CD4-positive, alpha-beta T cell treated with Interleukin-6 for 4 hours (primary cell): Measurements from ENCODE around the gene LRRC73.
"Not testable (repeated sequence)": the region's sequence is repeated elsewhere in the genome, so short reads cannot be mapped to it uniquely, and the experiment has no call there.

ENCODE experiments used
- DNase-seq: peaks from one replicate; pipeline ENCODE4 v3.0.0-alpha.2; 2020; ENCODE audit warnings: mixed read lengths

LRRC73 gene

GRCh38 chr6:43491750-43492661 is 18.1 kb downstream of the LRRC73 start:
- DNase-seq: no peak

DNA sequence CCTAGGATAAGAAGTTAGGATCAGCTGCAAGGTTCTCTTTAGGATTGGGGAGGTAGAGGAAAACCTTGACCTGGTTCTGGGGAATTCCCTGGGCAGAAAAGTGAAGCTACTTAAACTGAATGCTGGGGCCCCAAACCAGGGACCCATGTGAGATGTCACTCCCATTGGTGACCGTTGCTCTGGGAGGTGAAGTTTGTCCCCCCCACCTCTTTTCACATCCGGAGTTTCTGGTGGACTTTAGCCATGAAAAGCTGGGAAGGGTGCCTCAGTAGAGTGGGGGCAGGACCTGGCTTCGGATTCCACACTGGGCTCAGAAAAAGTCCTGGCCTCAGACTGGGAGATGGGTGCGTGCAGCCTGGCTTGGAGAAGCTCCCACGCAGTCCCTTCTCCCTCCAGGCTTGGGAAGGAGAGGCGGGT is 19.6 kb downstream of the LRRC73 start:
- DNase-seq: no peak

- DNase-seq: no peak
These were observed 20.7 kb downstream of the LRRC73 start for GRCh38 chr6:43489277-43490072.

- no peak for DNase-seq
These were observed 21.4 kb downstream of the LRRC73 start for GRCh38 chr6:43488667-43489276.

- no peak for DNase-seq
These were observed 28.4 kb downstream of the LRRC73 start for GRCh38 chr6:43481591-43482236.

GRCh38 chr6:43481075-43481474 is 29.1 kb downstream of the LRRC73 start:
- DNase-seq: no peak

DNA sequence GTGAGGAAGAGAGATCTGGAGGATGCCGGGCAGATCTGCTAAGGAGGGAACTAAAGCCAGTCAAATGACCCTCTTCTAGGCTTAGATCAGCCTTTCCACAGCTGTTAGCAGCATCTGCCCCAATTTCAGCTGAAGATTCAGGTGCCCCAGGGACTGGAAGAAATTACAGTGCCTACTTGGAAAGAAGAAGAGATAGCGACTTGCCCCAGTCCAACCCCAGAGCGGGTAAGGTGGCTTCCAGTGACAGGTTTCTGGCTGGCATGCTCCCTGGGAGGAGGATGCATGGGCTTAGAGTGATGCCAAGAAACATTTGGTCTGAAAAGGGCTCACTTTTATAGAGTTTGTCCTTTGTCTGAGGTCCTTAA is 32.2 kb downstream of the LRRC73 start:
- DNase-seq: no peak

GRCh38 chr6:43477235-43478007 is 32.7 kb downstream of the LRRC73 start, which contains the start of gene TJAP1:
Gene TJAP1 (plus strand): TSS chr6:43477570. CDS start chr6:43499002, 21,432 bp downstream.
- peak; percentile 98 for DNase-seq

DNA sequence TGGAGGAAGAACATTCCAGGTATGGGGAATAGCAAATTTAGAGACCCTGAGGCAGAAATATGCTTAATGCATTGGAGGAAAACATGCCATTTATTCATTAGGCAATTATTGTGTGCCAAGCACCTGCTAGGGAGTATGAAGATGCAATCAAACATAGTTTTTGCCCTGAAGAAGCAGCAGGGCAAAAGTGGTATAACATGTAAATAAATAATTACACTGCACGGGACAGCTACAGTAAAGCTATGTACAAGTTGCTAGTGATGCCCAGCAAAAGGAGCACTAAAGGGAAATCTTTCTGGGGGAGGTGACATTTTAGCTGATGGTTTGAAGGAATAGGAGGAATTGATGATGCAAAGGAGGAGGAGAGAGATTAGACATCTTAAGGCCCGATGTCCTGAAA is 33.4 kb downstream of the LRRC73 start:
- DNase-seq: no peak

DNA sequence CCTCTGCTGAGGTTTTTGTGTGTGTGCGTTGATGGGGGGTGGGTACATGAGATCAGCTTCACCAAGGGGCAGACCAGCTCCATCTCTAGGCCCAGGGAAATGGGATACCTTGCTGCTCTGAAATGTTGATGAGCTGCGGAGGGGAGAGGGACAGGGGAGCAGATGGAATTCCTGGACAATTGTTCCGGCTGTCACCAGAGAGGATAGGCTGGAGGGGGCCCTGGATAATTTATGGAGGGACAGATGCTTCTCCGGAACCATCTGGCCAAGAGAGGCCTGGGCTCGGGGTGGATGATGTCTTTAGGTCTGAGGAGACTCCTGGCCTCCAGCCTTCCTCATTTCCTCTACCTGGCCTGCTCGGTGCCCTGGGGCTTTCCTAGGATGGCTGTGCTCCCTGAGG is 34.6 kb downstream of the LRRC73 start:
- no peak for DNase-seq

GRCh38 chr6:43472515-43472914 is 37.6 kb downstream of the LRRC73 start:
- DNase-seq: no peak

DNA sequence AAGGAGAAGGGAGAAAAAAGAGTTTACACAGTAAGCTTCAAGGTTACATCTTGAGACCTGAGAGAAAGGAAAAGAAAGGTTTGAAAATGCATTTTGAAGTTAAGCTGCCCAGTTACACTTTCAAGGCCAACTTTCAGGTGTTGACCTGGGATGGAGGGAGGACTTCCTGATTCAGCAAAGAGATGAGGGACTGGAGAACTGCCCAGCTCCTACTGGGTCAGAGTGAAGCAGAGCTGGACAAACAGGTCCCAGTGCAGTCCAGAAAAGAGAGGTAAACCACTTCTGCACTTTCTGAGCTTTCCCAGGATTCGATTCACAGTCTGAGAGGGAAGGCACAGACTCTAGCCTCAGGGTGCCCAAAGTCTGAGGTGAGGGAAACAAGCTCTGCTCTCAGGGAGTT is 38.7 kb downstream of the LRRC73 start:
- no peak for DNase-seq

- no peak for DNase-seq
These were observed 40.2 kb downstream of the LRRC73 start for GRCh38 chr6:43469947-43470346.

DNA sequence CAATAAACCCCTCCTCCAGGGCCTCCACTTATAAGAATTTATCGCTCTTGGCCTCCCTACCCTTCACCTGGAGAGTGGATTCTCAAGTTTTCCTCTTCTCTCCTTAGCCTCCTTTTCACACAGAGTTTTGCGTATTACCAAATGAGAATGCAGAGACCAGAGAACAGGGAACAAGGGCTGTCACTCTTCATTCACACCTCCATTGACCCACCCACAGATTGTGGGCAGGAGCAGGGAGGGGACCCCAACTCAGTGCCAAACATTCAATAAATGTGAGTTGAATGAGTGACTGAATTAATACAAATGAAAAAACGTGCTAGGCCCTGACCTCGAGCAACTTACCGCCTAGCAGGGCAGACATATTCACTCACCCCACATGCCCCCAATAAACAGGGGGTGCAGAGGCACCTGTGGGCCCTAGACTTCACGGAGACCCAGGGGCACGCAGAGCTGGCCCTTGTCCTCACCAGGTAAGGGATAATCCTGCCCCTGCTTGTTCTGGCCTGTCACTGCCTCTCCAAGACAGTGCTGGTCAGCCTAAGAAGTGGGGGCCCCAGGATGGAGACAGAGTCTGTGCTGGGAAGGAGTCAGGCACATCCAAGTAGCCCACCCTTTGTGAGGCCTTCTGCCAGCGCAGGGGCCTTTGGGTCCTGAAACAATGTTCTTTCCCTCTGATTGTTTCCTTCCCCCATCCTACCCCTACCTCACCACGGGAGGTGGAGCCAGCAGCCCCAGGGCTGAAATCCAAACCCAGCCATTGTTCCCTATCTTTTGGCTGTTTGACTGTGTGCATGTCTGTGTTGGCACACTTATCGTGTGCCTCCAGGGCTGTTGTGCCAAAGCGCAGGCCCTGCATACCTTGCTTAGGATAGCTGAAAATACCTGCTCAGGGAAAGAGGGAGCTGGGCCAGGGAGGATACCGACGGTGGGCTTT is 41.1 kb downstream of the LRRC73 start:
- no peak for DNase-seq

DNA sequence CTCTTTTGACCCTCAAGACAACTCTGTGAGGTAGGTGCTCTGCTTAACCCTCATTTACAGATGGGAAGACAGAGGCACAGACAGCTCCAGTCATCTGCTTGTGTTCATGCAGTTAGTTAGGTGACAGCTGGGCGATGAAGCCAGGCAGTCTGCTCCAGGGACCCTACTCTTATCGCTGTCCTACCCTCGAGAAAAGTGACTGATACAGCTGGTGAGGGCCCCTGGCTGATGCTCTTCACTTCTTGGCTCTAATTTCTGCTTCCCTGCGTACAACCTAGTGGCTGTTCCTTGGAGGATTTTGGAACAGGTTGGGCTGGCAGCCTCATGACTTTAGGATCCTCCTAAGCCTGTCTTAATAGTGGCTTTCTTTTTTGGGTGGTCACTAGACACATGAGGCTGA is 41.9 kb downstream of the LRRC73 start:
- no peak for DNase-seq

GRCh38 chr6:43467752-43468151 is 42.4 kb downstream of the LRRC73 start:
- no peak for DNase-seq

GRCh38 chr6:43467265-43467664 is 42.9 kb downstream of the LRRC73 start:
- DNase-seq: not testable (repeated sequence)

- DNase-seq: no peak
These were observed 44.2 kb downstream of the LRRC73 start for GRCh38 chr6:43465948-43466347.

DNA sequence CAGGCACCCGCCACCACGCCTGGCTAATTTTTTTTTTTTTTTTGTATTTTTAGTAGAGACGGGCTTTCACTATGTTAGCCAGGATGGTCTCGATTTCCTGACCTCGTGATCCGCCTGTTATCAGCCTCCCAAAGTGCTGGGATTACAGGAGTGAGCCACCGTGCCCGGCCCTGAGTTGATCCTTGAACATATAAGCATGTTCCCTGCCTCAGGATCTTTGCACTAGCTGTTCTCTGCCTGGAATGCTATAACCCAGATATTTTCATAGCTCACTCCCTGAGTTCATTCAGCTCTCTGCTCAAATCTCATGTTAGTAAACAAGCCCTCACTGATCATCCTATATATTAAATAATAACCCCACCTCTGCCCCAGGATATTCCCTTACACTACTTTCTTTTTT is 45.8 kb downstream of the LRRC73 start:
- no peak for DNase-seq

DNA sequence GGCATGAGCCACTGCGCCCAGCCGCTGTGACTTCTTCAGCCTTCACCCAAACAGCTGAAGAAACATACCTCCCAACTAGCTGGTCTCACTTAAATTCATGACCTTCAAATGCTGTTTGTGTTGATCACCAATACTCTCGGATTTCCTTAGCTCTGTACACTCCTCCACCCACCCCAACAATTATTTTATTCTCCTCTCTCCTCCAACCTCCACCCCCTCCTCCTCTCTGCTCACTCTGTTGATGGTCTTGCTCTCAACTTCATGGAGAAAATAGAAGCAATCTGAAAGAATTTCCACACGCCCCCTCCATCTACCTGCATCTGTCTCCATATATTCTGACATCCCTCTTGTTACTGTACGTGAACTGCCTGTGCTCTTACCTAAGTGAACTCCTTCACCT is 48.2 kb downstream of the LRRC73 start:
- DNase-seq: no peak

DNA sequence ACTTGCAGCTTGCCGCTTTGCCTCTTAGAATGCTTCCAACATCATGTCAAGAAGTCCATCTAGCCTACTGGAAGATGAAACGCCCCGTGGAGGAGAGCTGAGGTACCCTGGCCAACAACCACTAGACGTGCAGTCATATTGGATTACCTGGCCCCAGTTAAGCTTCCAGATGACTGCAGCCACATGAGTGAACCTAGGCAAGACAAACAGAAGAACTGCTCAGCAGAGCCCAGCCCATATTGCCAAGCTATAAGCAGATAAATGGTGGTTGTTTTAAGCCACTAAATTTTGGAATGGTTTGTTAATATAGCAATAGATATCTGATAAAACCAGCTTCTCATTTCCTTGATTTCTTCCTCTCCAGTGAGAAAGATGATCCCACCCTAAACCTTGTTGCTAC is 50.1 kb downstream of the LRRC73 start:
- DNase-seq: no peak
